Esophagus squamous epithelium (tissue), 4 donors: ENCODE results near the gene ATP11A.

Experiments used
- POLR2A ChIP-seq, 4 donors: fragments of 450-650 bp; IDR thresholded peaks; one replicate each; pipeline ENCODE4 v1.6.1; 2017; ENCODE audit warnings: antibody characterized with exemption in 4 of 4, mild to moderate bottlenecking in 4 of 4, moderate library complexity in 3 of 4
- TF ChIP-seq, protein P1 (sequence below), 6 experiments: fragments of 450-650 bp in 4 of 6; fragments of 200-600 bp in 2 of 6; sonication (generic) in 2 of 6; IDR thresholded peaks; one replicate each; pipeline ENCODE4 v1.5.1; 2016 to 2019; ENCODE audit warnings: antibody characterized with exemption in 6 of 6, mild to moderate bottlenecking in 4 of 6, moderate library complexity in 4 of 6

DNA sequence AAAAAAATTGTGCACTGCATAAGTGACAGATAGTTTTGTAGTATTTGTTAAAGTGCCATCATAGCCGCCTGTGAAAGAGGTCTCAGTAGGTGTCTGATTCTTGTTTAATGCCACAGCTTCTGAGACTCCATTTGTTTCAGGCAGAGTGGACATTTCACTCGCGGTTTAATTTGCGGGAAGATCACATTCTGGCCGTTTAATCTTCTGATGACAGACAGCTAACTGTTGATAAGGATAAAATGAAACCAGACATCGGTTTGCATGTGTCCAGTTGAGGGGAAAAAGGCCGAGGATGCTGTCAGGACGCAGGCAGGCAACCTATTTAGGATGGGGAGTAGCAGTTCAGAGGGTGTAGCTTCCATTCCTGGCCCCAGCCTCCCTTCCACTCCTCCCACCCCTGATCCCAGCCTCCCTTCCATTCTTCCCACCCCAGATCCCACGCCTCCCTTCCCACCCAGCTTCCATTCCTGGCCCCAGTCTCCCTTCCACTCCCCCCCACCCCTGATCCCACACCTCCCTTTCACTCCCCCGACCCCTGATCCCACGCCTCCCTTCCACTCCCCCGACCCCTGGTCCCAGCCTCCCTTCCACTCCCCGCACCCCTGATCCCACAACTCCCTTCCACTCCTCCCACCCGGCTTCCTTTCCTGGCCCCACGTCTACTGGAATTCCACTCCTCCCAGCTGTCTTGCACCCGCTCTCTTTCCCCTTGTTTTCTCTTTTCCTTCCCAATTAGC, 23.8 kb downstream of the ATP11A start:
- TF ChIP-seq, protein P1, sequence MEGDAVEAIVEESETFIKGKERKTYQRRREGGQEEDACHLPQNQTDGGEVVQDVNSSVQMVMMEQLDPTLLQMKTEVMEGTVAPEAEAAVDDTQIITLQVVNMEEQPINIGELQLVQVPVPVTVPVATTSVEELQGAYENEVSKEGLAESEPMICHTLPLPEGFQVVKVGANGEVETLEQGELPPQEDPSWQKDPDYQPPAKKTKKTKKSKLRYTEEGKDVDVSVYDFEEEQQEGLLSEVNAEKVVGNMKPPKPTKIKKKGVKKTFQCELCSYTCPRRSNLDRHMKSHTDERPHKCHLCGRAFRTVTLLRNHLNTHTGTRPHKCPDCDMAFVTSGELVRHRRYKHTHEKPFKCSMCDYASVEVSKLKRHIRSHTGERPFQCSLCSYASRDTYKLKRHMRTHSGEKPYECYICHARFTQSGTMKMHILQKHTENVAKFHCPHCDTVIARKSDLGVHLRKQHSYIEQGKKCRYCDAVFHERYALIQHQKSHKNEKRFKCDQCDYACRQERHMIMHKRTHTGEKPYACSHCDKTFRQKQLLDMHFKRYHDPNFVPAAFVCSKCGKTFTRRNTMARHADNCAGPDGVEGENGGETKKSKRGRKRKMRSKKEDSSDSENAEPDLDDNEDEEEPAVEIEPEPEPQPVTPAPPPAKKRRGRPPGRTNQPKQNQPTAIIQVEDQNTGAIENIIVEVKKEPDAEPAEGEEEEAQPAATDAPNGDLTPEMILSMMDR (IDR thresholded peaks at IDR 0.05) = no peak
- no peak for TF ChIP-seq POLR2A (IDR thresholded peaks at IDR 0.05)
